ENCODE measurements around the gene MNS1.
"Not testable (repeated sequence)": the region's sequence is repeated elsewhere in the genome, so short reads cannot be mapped to it uniquely, and the experiment has no call there.

MNS1 gene

DNA sequence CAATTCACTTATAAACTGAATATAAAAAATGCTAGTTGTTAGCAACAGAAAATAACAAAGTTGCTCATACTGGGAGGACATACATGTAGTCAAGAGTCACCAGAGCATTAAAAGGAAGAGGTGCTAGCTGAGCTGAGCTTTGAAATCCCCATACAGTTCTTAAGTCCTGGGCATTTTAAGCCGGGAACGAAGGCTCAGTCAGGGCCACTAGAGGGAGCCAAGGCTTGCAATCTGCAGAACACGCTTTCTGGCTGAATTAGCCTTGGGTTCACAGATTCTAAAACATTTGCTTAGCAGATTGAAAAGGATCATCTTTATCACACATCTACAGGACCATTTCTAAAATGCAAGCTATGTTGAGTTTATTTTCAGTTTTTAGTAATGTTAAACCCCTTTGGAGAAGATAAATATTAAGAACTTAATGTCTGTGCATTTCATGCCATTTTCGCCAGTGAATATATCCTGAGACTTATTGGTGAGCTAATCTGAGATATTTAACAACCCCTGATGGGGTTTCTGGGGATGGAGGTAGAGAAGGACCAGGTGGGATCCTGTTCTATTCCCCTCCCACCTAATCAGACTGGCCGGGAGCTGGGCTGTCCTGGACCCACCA, 26.3 kb upstream of the MNS1 start:
- H3K4me3 ChIP-seq (ENCODE audit: low read depth, low read length): no peak overlapping the region
- TF ChIP-seq, protein P1, sequence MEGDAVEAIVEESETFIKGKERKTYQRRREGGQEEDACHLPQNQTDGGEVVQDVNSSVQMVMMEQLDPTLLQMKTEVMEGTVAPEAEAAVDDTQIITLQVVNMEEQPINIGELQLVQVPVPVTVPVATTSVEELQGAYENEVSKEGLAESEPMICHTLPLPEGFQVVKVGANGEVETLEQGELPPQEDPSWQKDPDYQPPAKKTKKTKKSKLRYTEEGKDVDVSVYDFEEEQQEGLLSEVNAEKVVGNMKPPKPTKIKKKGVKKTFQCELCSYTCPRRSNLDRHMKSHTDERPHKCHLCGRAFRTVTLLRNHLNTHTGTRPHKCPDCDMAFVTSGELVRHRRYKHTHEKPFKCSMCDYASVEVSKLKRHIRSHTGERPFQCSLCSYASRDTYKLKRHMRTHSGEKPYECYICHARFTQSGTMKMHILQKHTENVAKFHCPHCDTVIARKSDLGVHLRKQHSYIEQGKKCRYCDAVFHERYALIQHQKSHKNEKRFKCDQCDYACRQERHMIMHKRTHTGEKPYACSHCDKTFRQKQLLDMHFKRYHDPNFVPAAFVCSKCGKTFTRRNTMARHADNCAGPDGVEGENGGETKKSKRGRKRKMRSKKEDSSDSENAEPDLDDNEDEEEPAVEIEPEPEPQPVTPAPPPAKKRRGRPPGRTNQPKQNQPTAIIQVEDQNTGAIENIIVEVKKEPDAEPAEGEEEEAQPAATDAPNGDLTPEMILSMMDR (IDR thresholded peaks at IDR 0.05; ENCODE audit: insufficient read depth, low read length, missing control alignments): peak; percentile 91
- peak; percentile 36 for DNase-seq (ENCODE audit: low read depth, low spot score)
- POLR2A ChIA-PET: interaction anchor here (1.0 kb wide), 1 partner anchor 428 kb away, joined by 4 read pairs; the partner anchor contains the start of gene TCF12
- CTCF ChIA-PET: interaction anchor here (0.6 to 4.9 kb wide), 68 partner anchors 8 to 1071 kb away, joined by 3 to 34 read pairs (median 3); partner anchors contain the start of genes MNS1, TCF12 and ZNF280D

DNA sequence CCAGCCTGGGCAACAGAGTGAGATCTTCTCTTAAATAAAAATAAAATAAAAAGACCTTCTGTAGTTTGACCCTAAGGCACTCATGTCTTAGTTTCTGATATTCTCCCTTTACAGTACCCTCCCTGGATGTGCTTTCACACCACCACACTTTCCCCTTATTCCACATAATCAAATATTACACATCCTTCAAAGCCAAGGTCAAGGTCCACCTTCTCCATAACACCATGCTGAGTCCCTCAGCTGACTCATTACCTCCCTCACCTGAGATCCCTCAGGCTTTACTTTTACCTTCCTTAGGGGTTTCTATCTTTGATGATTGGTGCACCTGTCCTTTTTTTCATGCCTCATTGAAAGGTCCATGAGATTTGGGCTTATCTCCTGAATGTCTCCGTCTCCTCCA, 25.5 kb upstream of the MNS1 start:
- ChIA-PET POLR2A (interaction anchor here (1.0 kb wide), 1 partner anchor 428 kb away, joined by 4 read pairs; the partner anchor contains the start of gene TCF12), CTCF (interaction anchor here (0.7 to 4.9 kb wide), 53 partner anchors 9 to 1054 kb away, joined by 3 to 34 read pairs (median 4); partner anchors contain the start of gene MNS1)
- DNase-seq (ENCODE audit: low read depth, low spot score): no peak
- H3K4me3 ChIP-seq (ENCODE audit: low read depth, low read length): no peak overlapping the region
- TF ChIP-seq, protein P1 (IDR thresholded peaks at IDR 0.05; ENCODE audit: insufficient read depth, low read length, missing control alignments): no peak

DNA sequence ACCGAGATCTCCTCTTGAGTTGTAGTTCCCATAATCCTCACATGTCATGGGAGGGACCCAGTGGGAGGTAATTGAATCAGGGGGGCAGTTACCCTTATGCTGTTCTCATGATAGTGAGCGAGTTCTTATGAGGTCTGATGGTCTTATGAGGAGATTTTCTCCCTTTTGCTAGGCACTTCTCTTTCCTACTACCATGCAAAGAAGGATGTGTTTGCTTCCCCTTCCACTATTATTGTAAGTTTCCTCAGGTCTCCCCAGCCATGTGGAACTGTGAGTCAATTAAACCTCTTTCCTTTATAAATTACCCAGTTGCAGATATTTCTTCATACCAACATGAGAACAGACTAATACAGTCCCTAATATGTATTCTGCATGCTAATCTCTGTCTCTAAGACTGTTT, 21.3 kb upstream of the MNS1 start:
- CTCF ChIA-PET; DNase-seq (ENCODE audit: low read depth, low spot score); H3K4me3 ChIP-seq (ENCODE audit: low read depth, low read length); POLR2A ChIA-PET: not testable (repeated sequence)

DNA sequence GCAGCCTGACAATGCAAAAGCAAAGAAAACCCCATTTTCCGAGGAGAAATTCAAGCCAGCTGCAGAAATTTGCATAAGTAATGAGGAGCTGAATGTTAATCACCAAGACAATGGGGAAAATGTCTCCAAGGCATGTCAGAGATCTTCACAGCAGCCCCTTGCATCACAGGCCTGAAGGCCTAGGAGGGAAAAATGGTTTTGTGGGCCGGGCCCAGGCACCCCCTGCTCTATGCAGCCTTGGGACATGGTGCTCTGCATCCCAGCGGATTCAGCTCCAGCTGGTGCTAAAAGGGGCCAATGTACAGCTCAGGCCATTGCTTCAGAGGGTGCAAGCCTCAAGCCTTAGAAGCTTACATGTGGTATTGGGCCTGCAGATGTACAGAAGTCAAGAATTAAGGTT, 20.5 kb upstream of the MNS1 start:
- CTCF ChIA-PET; DNase-seq (ENCODE audit: low read depth, low spot score); POLR2A ChIA-PET; H3K4me3 ChIP-seq (ENCODE audit: low read depth, low read length): not testable (repeated sequence)

DNA sequence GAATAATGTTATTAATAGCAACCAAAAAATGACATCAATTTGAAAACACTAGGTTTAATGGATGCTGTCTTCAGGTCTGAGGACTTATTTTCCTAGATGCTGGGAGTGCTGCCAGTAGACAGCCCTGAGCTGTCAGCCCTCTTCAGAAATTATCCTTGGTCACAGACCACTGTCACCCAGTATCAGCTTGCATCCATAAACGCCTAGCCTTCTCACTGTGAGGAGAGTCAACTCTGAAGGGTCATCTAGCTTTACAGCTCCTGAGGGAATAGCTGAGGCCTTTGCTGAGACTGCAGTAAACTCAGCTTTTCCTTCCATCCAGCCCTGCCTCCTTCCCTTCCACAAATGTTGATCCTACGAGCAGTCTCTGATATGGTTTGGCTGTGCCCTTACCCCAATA, 19.4 kb upstream of the MNS1 start:
- TF ChIP-seq, protein P1 (IDR thresholded peaks at IDR 0.05; ENCODE audit: insufficient read depth, low read length, missing control alignments): no peak
- ChIA-PET POLR2A (no interaction called here), CTCF (interaction anchor here (0.9 kb wide), 1 partner anchor 9 kb away, joined by 4 read pairs; no protein-coding TSS in a partner anchor)
- DNase-seq (ENCODE audit: low read depth, low spot score): no peak
- H3K4me3 ChIP-seq (ENCODE audit: low read depth, low read length): no peak overlapping the region

DNA sequence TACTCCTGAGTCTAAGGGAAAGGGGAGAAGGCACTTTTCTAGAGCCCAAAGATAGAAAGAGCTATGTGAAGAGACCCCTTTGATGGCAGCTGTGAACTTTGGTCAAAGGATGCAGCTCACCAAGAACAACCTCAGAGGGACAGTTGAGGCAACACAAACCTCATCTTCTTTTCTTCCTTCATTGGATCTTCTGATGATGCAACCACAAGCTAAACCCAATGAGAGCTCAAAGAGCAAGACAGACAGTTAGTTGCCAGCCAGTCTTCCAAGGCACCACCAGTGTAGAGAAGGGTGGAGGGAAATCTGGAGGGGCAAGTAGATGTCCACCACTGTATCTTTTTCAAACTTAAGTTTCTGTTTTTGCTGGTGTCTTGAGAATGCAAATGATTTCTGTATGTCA, 10.4 kb upstream of the MNS1 start:
- CTCF ChIA-PET: no interaction called here
- POLR2A ChIA-PET: no interaction called here
- no peak for DNase-seq (ENCODE audit: low read depth, low spot score)
- H3K4me3 ChIP-seq (ENCODE audit: low read depth, low read length): no peak overlapping the region
- TF ChIP-seq, protein P1 (IDR thresholded peaks at IDR 0.05; ENCODE audit: insufficient read depth, low read length, missing control alignments): no peak

DNA sequence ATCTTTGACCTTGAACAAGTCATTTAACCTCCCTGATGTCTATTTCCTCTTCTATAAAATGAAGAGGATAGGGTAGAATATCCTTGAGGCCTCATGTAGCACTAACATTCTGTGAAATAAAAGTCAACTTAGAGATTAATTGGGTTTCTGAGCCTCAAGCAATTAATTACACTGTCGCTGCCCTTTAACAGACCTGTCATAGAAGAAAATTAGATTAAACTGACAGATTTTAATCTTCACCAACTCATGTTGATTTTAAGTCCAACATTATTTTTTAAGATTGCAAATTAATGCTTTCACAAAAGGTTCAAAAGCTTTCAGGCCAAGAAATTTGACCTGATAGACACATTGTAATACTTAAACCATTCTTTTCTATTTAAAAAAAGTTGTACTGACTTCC, 8.1 kb upstream of the MNS1 start:
- ChIA-PET POLR2A (no interaction called here), CTCF (no interaction called here)
- no peak for DNase-seq (ENCODE audit: low read depth, low spot score)
- H3K4me3 ChIP-seq (ENCODE audit: low read depth, low read length): no peak overlapping the region
- TF ChIP-seq, protein P1 (IDR thresholded peaks at IDR 0.05; ENCODE audit: insufficient read depth, low read length, missing control alignments): no peak
